HL-60/S4 (cell line): ENCODE data around the gene CRACR2B.

Experiments used
- in situ Hi-C: fragments of 300-500 bp; cut with MboI; formaldehyde crosslinking; loops from 2 replicates; pipeline ENCODE4 v1.14.3; 2022; ENCODE audit warnings: low sequenced_read_pairs

The CRACR2B gene

GRCh38 chr11:827897-828192 lies at the start of gene CRACR2B:
Gene CRACR2B, plus strand, starts transcription at chr11:827919. Its CDS starts 689 bp downstream, at chr11:828608.
- in situ Hi-C loops: no loop called here

GRCh38 chr11:778976-779954 lies 48.5 kb upstream of the CRACR2B start:
- in situ Hi-C loops: no loop called here

- in situ Hi-C loops: no loop called here
Observed at GRCh38 chr11:779955-780532, 47.7 kb upstream of the CRACR2B start.

GRCh38 chr11:782264-783174 lies 45.2 kb upstream of the CRACR2B start:
- in situ Hi-C loops: no loop called here

GRCh38 chr11:783581-784015 lies 44.1 kb upstream of the CRACR2B start:
- in situ Hi-C loops: no loop called here

- in situ Hi-C loops: no loop called here
Observed at GRCh38 chr11:786235-787083, 41.3 kb upstream of the CRACR2B start.

- in situ Hi-C loops: no loop called here
Observed at GRCh38 chr11:787084-787675, 40.5 kb upstream of the CRACR2B start.

GRCh38 chr11:788009-788640 lies 39.6 kb upstream of the CRACR2B start:
- in situ Hi-C loops: no loop called here

- in situ Hi-C loops: no loop called here
Observed at GRCh38 chr11:788953-789940, 38.5 kb upstream of the CRACR2B start.

- in situ Hi-C loops: no loop called here
Observed at GRCh38 chr11:789943-790342, 37.8 kb upstream of the CRACR2B start, which contains the start of gene CEND1. Gene CEND1, minus strand, starts transcription at chr11:790090. Its CDS starts 1,514 bp downstream, at chr11:788576.

GRCh38 chr11:790721-791564 lies 36.8 kb upstream of the CRACR2B start:
- in situ Hi-C loops: no loop called here

- in situ Hi-C loops: no loop called here
Observed at GRCh38 chr11:791658-792534, 35.8 kb upstream of the CRACR2B start.

- in situ Hi-C loops: no loop called here
Observed at GRCh38 chr11:792535-792821, 35.2 kb upstream of the CRACR2B start.

GRCh38 chr11:792873-793272 lies 34.8 kb upstream of the CRACR2B start:
- in situ Hi-C loops: no loop called here

- in situ Hi-C loops: no loop called here
Observed at GRCh38 chr11:793556-793955, 34.2 kb upstream of the CRACR2B start.

- in situ Hi-C loops: no loop called here
Observed at GRCh38 chr11:794013-794765, 33.5 kb upstream of the CRACR2B start.
